Nephron (organoid): ENCODE measurements around the gene OGDH.
"Not testable (repeated sequence)": the region's sequence is repeated elsewhere in the genome, so short reads cannot be mapped to it uniquely, and the experiment has no call there.

ENCODE experiments used
- H3K27ac Mint-ChIP-seq, 3 experiments: 2 replicates each; pipeline ENCODE4 v1.8.0; 2020; ENCODE audit warnings: mixed read lengths in 3 of 3, mild to moderate bottlenecking in 2 of 3, moderate library complexity in 1 of 3
- H3K27me3 Mint-ChIP-seq: 2 replicates; pipeline ENCODE4 v1.8.0; 2021; ENCODE audit warnings: low read depth, mild to moderate bottlenecking, moderate library complexity, mixed read lengths
- H3K36me3 Mint-ChIP-seq: 2 replicates; pipeline ENCODE4 v1.8.0; 2020; ENCODE audit warnings: low read depth, mixed read lengths
- H3K4me1 Mint-ChIP-seq: 2 replicates; pipeline ENCODE4 v1.8.0; 2020; ENCODE audit warnings: mixed read lengths
- H3K4me3 Mint-ChIP-seq, 3 experiments: 2 replicates each; pipeline ENCODE4 v1.8.0; 2020; ENCODE audit warnings: mild to moderate bottlenecking in 3 of 3, mixed read lengths in 3 of 3, moderate library complexity in 2 of 3
- H3K9me3 Mint-ChIP-seq: 2 replicates; pipeline ENCODE4 v1.8.0; 2020; ENCODE audit warnings: mixed read lengths
- CTCF ChIP-seq, 3 experiments: fragments of 200-600 bp; sonication (generic); IDR thresholded peaks; one replicate each; pipeline ENCODE4 v1.5.0; 2021; ENCODE audit warnings: antibody characterized with exemption in 3 of 3; ENCODE audit not compliant: unreplicated experiment in 3 of 3

Gene OGDH

GRCh38 chr7:44727937-44728262 lies 121.5 kb downstream of the OGDH start:
- no peaks in the 10 kb centered on the region for H3K27me3 Mint-ChIP-seq
- H3K27ac Mint-ChIP-seq, result no peak overlapping the region
- H3K36me3 Mint-ChIP-seq, result no peaks in the 10 kb centered on the region
- H3K9me3 Mint-ChIP-seq, result no peaks in the 10 kb centered on the region
- no peak overlapping the region for H3K4me3 Mint-ChIP-seq
- no peak for TF ChIP-seq CTCF (IDR thresholded peaks at IDR 0.05; ENCODE audit: unreplicated experiment in 3 of 3)
- H3K4me1 Mint-ChIP-seq, result no peaks in the 10 kb centered on the region

GRCh38 chr7:44729949-44730590 lies 123.6 kb downstream of the OGDH start:
- Mint-ChIP-seq H3K27ac (no peak overlapping the region), H3K27me3 (no peaks in the 10 kb centered on the region), H3K4me1 (no peaks in the 10 kb centered on the region), H3K9me3 (no peaks in the 10 kb centered on the region), H3K4me3 (no peak overlapping the region), H3K36me3 (no peaks in the 10 kb centered on the region)
- TF ChIP-seq CTCF (IDR thresholded peaks at IDR 0.05; ENCODE audit: unreplicated experiment in 3 of 3), result no peak

GRCh38 chr7:44732971-44733370 lies 126.5 kb downstream of the OGDH start:
- H3K27me3 Mint-ChIP-seq, H3K4me1 Mint-ChIP-seq, H3K36me3 Mint-ChIP-seq, H3K4me3 Mint-ChIP-seq, H3K9me3 Mint-ChIP-seq, H3K27ac Mint-ChIP-seq: not testable (repeated sequence)

GRCh38 chr7:44733708-44734481 lies 127.5 kb downstream of the OGDH start:
- no peaks in the 10 kb centered on the region for H3K27me3 Mint-ChIP-seq
- TF ChIP-seq CTCF (IDR thresholded peaks at IDR 0.05; ENCODE audit: unreplicated experiment in 3 of 3), result no peak
- no peaks in the 10 kb centered on the region for H3K4me1 Mint-ChIP-seq
- no peak overlapping the region for H3K27ac Mint-ChIP-seq
- H3K4me3 Mint-ChIP-seq, result no peak overlapping the region
- no peaks in the 10 kb centered on the region for H3K36me3 Mint-ChIP-seq
- H3K9me3 Mint-ChIP-seq, result no peaks in the 10 kb centered on the region

GRCh38 chr7:44735403-44736165 lies 129.2 kb downstream of the OGDH start:
- Mint-ChIP-seq H3K36me3 (no peaks in the 10 kb centered on the region), H3K27ac (no peak overlapping the region), H3K27me3 (no peaks in the 10 kb centered on the region), H3K9me3 (no peaks in the 10 kb centered on the region), H3K4me1 (no peaks in the 10 kb centered on the region), H3K4me3 (no peak overlapping the region)
- no peak for TF ChIP-seq CTCF (IDR thresholded peaks at IDR 0.05; ENCODE audit: unreplicated experiment in 3 of 3)

- Mint-ChIP-seq H3K4me3 (no peak overlapping the region), H3K4me1 (no peaks in the 10 kb centered on the region), H3K27ac (no peak overlapping the region), H3K36me3 (no peaks in the 10 kb centered on the region), H3K9me3 (no peaks in the 10 kb centered on the region), H3K27me3 (no peaks in the 10 kb centered on the region)
- no peak for TF ChIP-seq CTCF (IDR thresholded peaks at IDR 0.05; ENCODE audit: unreplicated experiment in 3 of 3)
Observed at GRCh38 chr7:44736896-44737295, 130.5 kb downstream of the OGDH start.
